Esophagus muscularis mucosa (tissue), 4 donors: ENCODE data around the gene SEPTIN5. TPM values are rescaled to one million over a fixed set of nuclear protein-coding genes. Genes with fewer than 3 reads are reported as not detected.

Experiments used
- DNase-seq: peaks from one replicate; pipeline ENCODE4 v3.0.0-alpha.2; 2017; ENCODE audit errors: extremely low spot score
- H3K27ac ChIP-seq, 4 donors: fragments of 200-600 bp; sonication (generic); replicated peaks in 1 of 4; 1 replicate in 3 of 4; 2 replicates in 1 of 4; pipeline ENCODE4 v1.5.1; 2016 to 2019; ENCODE audit warnings: mild to moderate bottlenecking in 1 of 4
- H3K27me3 ChIP-seq, 4 donors: fragments of 200-600 bp; sonication (generic); one replicate each; pipeline versions ENCODE4 v1.5.1 to v1.6.0; 2016 to 2019
- H3K36me3 ChIP-seq, 4 donors: fragments of 200-600 bp; sonication (generic); one replicate each; pipeline ENCODE4 v1.5.1; 2016 to 2019
- H3K4me1 ChIP-seq, 4 donors: fragments of 200-600 bp; sonication (generic); one replicate each; pipeline ENCODE4 v1.5.1; 2016 to 2019
- H3K4me3 ChIP-seq, 4 donors: fragments of 200-600 bp; sonication (generic); 1 replicate in 2 of 4; 2 replicates in 2 of 4; pipeline ENCODE4 v1.5.1; 2016 to 2019; ENCODE audit warnings: mild to moderate bottlenecking in 4 of 4, moderate library complexity in 1 of 4
- H3K9me3 ChIP-seq, 4 donors: fragments of 200-600 bp; sonication (generic); 1 replicate in 3 of 4; 2 replicates in 1 of 4; pipeline ENCODE4 v1.5.1; 2016 to 2019
- CTCF ChIP-seq, 3 experiments: fragments of 200-600 bp in 2 of 3; fragments of 450-650 bp in 1 of 3; sonication (generic) in 2 of 3; IDR thresholded peaks; one replicate each; pipeline ENCODE4 v1.5.1; 2017 to 2019; ENCODE audit warnings: antibody characterized with exemption in 3 of 3, mild to moderate bottlenecking in 2 of 3, moderate library complexity in 1 of 3
- EP300 ChIP-seq: sonication (generic); formaldehyde crosslinking; IDR thresholded peaks from one replicate; pipeline ENCODE4 v1.6.1; 2017; ENCODE audit warnings: antibody characterized with exemption
- POLR2A ChIP-seq: fragments of 450-650 bp; IDR thresholded peaks from one replicate; pipeline ENCODE4 v1.6.1; 2017; ENCODE audit warnings: antibody characterized with exemption, moderate library complexity, mild to moderate bottlenecking, low read depth
- POLR2AphosphoS5 ChIP-seq, 2 donors: sonication (generic); formaldehyde crosslinking; IDR thresholded peaks; one replicate each; pipeline ENCODE4 v1.6.1; 2017; ENCODE audit warnings: antibody characterized with exemption in 2 of 2
- WGBS: methylation state at CpG from one replicate; pipeline ENCODE4 v1.1.5; 2018; 5-methylcytosine and 5-hydroxymethylcytosine counted together
- intact Hi-C: fragments of 100-400 bp; cut with DNase I; formaldehyde crosslinking; loops from one replicate; pipeline ENCODE4 v1.15.1; 2023
- total RNA-seq, 4 donors: library from RNA; depleted of rRNA; stranded (reverse); fragments of >200 nt; gene quantifications; one replicate each; pipeline versions ENCODE4 v1.1.0 to v1.2.1, GENCODE V29; 2016

Gene SEPTIN5
- total RNA-seq, 4 donors from 2014 or later, result 4.2 to 55.4 (median 20.6) TPM

GRCh38 chr22:19728836-19729235, 14.5 kb downstream of the SEPTIN5 start:
- no peak for DNase-seq
- Histone ChIP-seq H3K27ac (no peak overlapping the region), H3K4me3 (no peak overlapping the region), H3K9me3 (no peaks in the 10 kb centered on the region), H3K4me1 (peaks cover 0 to 18% (median 14%) of the 10 kb centered on the region in 4 donors), H3K27me3 (peaks cover 0 to 33% (median 2%) of the 10 kb centered on the region in 4 donors), H3K36me3 (no peaks in the 10 kb centered on the region)
- 80% methylated on average over 7 of the region's 10 CpGs for WGBS
- no peak for TF ChIP-seq CTCF (IDR thresholded peaks at IDR 0.05)
- no peak for TF ChIP-seq POLR2A
- no peak for TF ChIP-seq POLR2AphosphoS5 (IDR thresholded peaks at IDR 0.05)
- TF ChIP-seq EP300, result no peak
- intact Hi-C loops, result no loop called here

- no peak for DNase-seq
- H3K9me3 ChIP-seq, result no peaks in the 10 kb centered on the region
- H3K4me3 ChIP-seq, result no peak overlapping the region
- TF ChIP-seq EP300, result no peak
- TF ChIP-seq POLR2A, result no peak
- TF ChIP-seq POLR2AphosphoS5 (IDR thresholded peaks at IDR 0.05), result no peak
- no peak for TF ChIP-seq CTCF (IDR thresholded peaks at IDR 0.05)
- WGBS, result 70% methylated on average over 4 of the region's 9 CpGs
- H3K4me1 ChIP-seq, result peaks cover 0 to 13% (median 11%) of the 10 kb centered on the region in 4 donors
- H3K27ac ChIP-seq, result no peak overlapping the region
- no peaks in the 10 kb centered on the region for H3K36me3 ChIP-seq
- H3K27me3 ChIP-seq, result peaks cover 0 to 26% (median 2%) of the 10 kb centered on the region in 4 donors
- intact Hi-C loops, result no loop called here
These were observed 15.2 kb downstream of the SEPTIN5 start for GRCh38 chr22:19729507-19729906.

- Histone ChIP-seq H3K27ac (no peak overlapping the region), H3K4me1 (peaks cover 0 to 13% (median 11%) of the 10 kb centered on the region in 4 donors), H3K4me3 (no peak overlapping the region), H3K27me3 (peaks cover 0 to 19% (median 2%) of the 10 kb centered on the region in 4 donors), H3K36me3 (no peaks in the 10 kb centered on the region), H3K9me3 (no peaks in the 10 kb centered on the region)
- DNase-seq, result no peak
- no peak for TF ChIP-seq POLR2A
- TF ChIP-seq CTCF (IDR thresholded peaks at IDR 0.05), result no peak
- 96% methylated on average over 6 of the region's 8 CpGs for WGBS
- intact Hi-C loops, result no loop called here
These were observed 15.9 kb downstream of the SEPTIN5 start for GRCh38 chr22:19730198-19730597.

GRCh38 chr22:19730655-19731360, 16.5 kb downstream of the SEPTIN5 start:
- Histone ChIP-seq H3K27me3 (peaks cover 0 to 18% (median 2%) of the 10 kb centered on the region in 4 donors), H3K27ac (no peak overlapping the region), H3K4me1 (peaks cover 0 to 13% (median 11%) of the 10 kb centered on the region in 4 donors), H3K9me3 (no peaks in the 10 kb centered on the region), H3K4me3 (peak overlapping the region; percentile 42 to 55 (median 48)), H3K36me3 (no peaks in the 10 kb centered on the region)
- intact Hi-C loops, result loop anchor here (1.0 kb wide), 1 partner anchor 179 kb away; no protein-coding TSS in a partner anchor
- 0% methylated on average over 5 of the region's 48 CpGs for WGBS
- peak in 1 of 2 donors; percentile 15 for TF ChIP-seq POLR2AphosphoS5 (IDR thresholded peaks at IDR 0.05)
- no peak for TF ChIP-seq POLR2A
- TF ChIP-seq CTCF (IDR thresholded peaks at IDR 0.05), result peak; percentile 92 to 98 (median 93)
- peak; percentile 95 for DNase-seq
